Nephron (organoid): ENCODE data around the gene CDH13.

ENCODE experiments used
- H3K27ac Mint-ChIP-seq, 3 experiments: 2 replicates each; pipeline ENCODE4 v1.8.0; 2020; ENCODE audit warnings: mixed read lengths in 3 of 3, mild to moderate bottlenecking in 2 of 3, moderate library complexity in 1 of 3
- H3K27me3 Mint-ChIP-seq: 2 replicates; pipeline ENCODE4 v1.8.0; 2021; ENCODE audit warnings: low read depth, mild to moderate bottlenecking, moderate library complexity, mixed read lengths
- H3K36me3 Mint-ChIP-seq: 2 replicates; pipeline ENCODE4 v1.8.0; 2020; ENCODE audit warnings: low read depth, mixed read lengths
- H3K4me1 Mint-ChIP-seq: 2 replicates; pipeline ENCODE4 v1.8.0; 2020; ENCODE audit warnings: mixed read lengths
- H3K4me3 Mint-ChIP-seq, 3 experiments: 2 replicates each; pipeline ENCODE4 v1.8.0; 2020; ENCODE audit warnings: mild to moderate bottlenecking in 3 of 3, mixed read lengths in 3 of 3, moderate library complexity in 2 of 3
- H3K9me3 Mint-ChIP-seq: 2 replicates; pipeline ENCODE4 v1.8.0; 2020; ENCODE audit warnings: mixed read lengths
- TF ChIP-seq, protein P1 (sequence below), 3 experiments: fragments of 200-600 bp; sonication (generic); IDR thresholded peaks; one replicate each; pipeline ENCODE4 v1.5.0; 2021; ENCODE audit warnings: antibody characterized with exemption in 3 of 3; ENCODE audit not compliant: unreplicated experiment in 3 of 3

Gene CDH13

DNA sequence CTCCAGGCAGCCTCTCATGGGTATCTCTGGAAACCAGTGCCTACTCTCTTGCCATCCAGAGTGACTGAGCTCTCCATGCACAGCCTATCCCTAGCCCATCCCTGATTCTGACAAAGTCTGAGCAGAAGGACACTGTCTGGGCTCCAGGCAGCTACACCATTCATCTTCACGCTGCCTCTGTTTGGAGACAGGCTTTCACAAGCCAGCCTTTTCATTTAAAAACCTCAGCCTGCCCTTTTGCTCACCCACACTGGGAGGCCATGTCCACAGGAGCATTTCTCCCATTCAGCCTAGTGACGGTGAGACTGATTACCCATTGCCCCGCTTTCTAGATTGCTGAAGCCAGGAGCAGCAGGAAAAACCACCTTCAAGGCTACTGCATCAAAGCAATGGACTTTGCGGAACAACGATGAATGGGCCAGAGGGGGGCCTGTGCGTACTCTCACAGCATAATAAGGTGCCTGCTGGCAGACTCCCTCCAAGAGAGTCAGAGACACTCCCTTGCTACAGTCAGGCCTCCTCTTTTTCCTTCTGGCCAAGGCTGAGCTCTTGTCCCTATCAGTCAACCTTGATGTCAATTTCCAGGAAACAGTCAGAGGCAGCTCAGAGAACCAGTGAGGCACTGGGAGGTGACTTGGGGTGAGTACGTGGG, 24.7 kb upstream of the CDH13 start:
- Mint-ChIP-seq H3K4me3 (no peak overlapping the region), H3K27me3 (peaks cover 5% of the 10 kb centered on the region), H3K4me1 (peaks cover 5% of the 10 kb centered on the region), H3K9me3 (peaks cover 11% of the 10 kb centered on the region), H3K36me3 (no peaks in the 10 kb centered on the region), H3K27ac (no peak overlapping the region)
- TF ChIP-seq, protein P1, sequence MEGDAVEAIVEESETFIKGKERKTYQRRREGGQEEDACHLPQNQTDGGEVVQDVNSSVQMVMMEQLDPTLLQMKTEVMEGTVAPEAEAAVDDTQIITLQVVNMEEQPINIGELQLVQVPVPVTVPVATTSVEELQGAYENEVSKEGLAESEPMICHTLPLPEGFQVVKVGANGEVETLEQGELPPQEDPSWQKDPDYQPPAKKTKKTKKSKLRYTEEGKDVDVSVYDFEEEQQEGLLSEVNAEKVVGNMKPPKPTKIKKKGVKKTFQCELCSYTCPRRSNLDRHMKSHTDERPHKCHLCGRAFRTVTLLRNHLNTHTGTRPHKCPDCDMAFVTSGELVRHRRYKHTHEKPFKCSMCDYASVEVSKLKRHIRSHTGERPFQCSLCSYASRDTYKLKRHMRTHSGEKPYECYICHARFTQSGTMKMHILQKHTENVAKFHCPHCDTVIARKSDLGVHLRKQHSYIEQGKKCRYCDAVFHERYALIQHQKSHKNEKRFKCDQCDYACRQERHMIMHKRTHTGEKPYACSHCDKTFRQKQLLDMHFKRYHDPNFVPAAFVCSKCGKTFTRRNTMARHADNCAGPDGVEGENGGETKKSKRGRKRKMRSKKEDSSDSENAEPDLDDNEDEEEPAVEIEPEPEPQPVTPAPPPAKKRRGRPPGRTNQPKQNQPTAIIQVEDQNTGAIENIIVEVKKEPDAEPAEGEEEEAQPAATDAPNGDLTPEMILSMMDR (IDR thresholded peaks at IDR 0.05; ENCODE audit: unreplicated experiment in 3 of 3) = no peak

DNA sequence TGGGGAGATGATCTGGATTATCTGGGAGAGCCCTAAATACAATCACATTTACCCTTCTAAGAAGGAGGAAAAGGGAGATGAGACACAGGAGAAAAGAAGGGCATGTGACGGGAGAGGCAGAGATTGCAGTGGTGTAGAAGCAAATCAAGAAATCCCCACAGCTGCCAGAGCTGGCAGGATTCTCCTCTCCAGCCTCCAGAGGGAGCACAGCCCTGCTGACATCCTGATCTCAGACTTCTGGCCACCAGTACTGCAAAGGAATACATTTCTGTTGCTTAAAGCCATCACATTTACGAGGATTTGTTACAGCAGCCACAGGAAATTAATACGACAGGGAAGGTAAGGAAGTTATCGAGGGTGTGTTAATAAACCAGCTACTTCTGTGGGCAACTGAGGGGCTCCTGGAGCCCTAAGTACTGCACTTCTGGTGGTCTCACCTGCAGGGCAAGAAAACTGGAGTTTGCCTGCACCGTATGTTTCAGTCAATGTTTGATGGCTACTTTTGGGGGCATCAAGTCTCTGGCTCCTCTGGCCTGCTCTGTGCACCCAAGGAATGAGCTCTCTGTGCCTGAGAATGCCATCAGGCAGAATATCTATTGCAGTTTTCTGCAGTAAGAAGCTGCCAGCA, 22.9 kb upstream of the CDH13 start:
- Mint-ChIP-seq H3K36me3 (no peaks in the 10 kb centered on the region), H3K27ac (no peak overlapping the region), H3K27me3 (peaks cover 5% of the 10 kb centered on the region), H3K4me1 (peaks cover 10% of the 10 kb centered on the region), H3K9me3 (peaks cover 5% of the 10 kb centered on the region), H3K4me3 (no peak overlapping the region)
- TF ChIP-seq, protein P1 (IDR thresholded peaks at IDR 0.05; ENCODE audit: unreplicated experiment in 3 of 3) = peak; percentile 61 to 69 (median 63)

DNA sequence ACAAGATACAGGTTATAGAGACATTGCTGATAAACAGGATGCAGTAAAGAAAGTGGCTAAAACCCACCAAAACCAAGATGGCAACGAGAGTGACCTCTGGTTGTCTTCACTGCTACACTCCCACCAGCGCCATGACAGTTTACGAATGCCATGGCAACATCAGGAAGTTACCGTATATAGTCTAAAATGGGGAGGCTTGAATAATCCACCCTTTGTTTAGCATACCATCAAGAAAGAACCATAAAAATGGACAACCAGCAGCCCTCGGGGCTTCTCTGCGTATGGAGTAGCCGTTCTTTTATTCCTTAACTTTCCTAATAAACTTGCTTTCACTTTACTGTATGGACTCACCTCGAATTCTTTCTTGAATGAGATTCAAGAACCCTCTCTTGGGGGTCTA, 21.7 kb upstream of the CDH13 start:
- H3K4me3 Mint-ChIP-seq = no peak overlapping the region
- H3K27ac Mint-ChIP-seq = no peak overlapping the region
- H3K9me3 Mint-ChIP-seq = peaks cover 5% of the 10 kb centered on the region
- H3K4me1 Mint-ChIP-seq = peaks cover 15% of the 10 kb centered on the region
- H3K27me3 Mint-ChIP-seq = peaks cover 5% of the 10 kb centered on the region
- H3K36me3 Mint-ChIP-seq = no peaks in the 10 kb centered on the region
- TF ChIP-seq, protein P1 (IDR thresholded peaks at IDR 0.05; ENCODE audit: unreplicated experiment in 3 of 3) = no peak

DNA sequence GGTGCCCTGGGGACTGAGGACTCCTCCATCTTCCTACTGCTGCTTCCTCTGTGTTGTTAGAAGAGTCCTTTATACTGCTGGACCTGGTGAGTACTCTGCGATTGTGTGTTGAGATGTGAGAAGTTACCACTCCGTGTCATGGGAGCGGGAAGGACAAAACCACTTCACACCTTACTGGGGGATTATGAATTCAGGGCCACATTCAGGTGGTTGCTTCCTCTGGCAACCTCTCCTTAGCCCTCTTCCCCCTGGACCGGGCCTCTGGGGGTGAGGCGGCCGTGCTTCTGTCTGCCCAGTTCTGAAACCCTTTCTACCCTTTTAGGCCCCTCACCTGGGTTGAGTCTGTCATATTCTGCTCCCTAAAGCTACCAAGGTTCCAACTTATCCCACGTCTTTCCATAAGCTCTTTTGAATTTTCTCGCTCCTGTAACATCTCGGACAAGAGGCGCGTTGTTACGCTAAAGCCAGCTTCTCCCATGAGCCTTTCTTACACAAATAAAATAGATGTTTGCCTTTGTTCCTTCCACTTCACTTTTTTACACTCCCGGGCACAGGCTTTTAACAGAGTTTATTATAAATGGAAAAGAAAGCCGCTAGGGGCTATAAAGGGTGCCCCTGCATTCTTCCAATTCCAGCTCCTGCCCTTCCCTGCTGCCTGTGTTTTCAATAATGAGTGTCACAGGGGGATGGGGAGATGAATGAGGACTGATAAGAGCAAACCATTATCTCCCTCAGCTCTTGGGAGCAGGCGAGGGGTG, 20.7 kb upstream of the CDH13 start:
- TF ChIP-seq, protein P1 (IDR thresholded peaks at IDR 0.05; ENCODE audit: unreplicated experiment in 3 of 3) = no peak
- Mint-ChIP-seq H3K36me3 (no peaks in the 10 kb centered on the region), H3K4me1 (peaks cover 15% of the 10 kb centered on the region), H3K27me3 (peaks cover 5% of the 10 kb centered on the region), H3K9me3 (peaks cover 2% of the 10 kb centered on the region), H3K27ac (no peak overlapping the region), H3K4me3 (no peak overlapping the region)

DNA sequence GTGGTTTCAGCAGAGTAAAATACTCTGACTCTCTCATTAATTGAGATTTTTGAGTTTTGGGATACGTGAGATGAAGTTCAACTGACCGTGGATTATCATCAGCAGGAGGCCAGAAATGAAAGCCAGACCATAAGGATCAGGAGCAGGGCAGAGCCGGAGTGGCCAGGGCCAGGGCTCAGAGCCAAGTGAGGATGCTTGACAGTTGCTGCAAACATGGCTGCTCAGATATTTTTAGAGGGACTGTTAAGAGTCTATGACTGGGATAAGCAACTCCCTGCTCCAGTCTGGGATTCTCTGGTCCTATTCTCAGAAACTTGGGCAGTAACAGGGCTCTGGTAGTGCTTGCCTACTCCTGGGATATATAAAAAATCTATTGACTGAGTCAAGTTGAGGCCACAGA, 17.6 kb upstream of the CDH13 start:
- no peaks in the 10 kb centered on the region for H3K9me3 Mint-ChIP-seq
- peaks cover 15% of the 10 kb centered on the region for H3K4me1 Mint-ChIP-seq
- H3K36me3 Mint-ChIP-seq = no peaks in the 10 kb centered on the region
- peaks cover 16% of the 10 kb centered on the region for H3K27me3 Mint-ChIP-seq
- no peak overlapping the region for H3K27ac Mint-ChIP-seq
- H3K4me3 Mint-ChIP-seq = no peak overlapping the region
- TF ChIP-seq, protein P1 (IDR thresholded peaks at IDR 0.05; ENCODE audit: unreplicated experiment in 3 of 3) = no peak
